ENCODE measurements around the gene TBC1D8.

Gene TBC1D8

DNA sequence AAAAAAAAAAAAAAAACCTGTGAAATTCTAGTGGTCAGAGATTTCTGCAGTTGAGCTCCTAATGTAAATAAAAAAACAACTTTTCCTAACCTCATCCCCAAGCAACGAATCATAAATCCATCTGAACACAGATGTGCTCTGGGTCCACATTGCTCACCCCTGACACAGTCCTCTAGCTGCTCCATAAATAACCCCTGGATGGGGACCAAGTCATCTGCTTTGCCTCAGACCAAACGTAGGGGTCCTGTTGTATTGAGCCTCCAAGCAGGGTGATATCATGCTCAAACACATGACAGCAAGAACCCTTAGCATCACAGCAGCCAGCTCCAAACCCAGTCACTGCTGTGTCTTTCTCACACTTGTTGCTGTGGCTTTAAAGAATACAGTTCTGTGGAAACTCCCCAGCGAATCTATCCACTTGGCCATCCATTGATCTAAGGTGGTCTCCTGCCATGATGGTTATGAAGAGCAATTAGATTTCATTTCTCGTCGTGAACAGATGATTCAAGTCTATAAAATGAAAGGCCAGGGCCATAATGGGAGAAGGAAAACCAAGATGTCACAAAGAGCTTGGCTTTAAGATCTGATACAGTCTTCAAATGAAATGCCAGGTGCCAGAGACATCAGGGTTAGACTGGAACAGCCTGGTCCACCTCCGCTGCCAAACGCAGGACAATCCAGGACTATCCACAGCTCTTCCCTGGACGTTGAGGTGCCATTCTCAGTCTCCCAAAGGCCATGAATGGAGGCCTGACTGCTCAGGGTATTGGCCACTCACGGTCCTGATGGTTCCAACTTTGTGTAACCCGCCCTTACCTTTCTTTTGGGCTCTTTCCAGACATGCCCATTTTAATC is 39.0 kb downstream of the TBC1D8 start:
- no peak for ATAC-seq (replicated peaks; ENCODE audit: extremely low read depth, poor library complexity, severe bottlenecking)
- Mint-ChIP-seq H3K4me3 (no peak overlapping the region), H3K9me3 (no peaks in the 10 kb centered on the region), H3K36me3 (ENCODE audit: insufficient read depth) (peaks cover 3% of the 10 kb centered on the region), H3K27ac (ENCODE audit: low read depth) (no peak overlapping the region), H3K4me1 (no peaks in the 10 kb centered on the region), H3K27me3 (peaks cover 19% of the 10 kb centered on the region)
- no peak for DNase-seq (ENCODE audit: low spot score in 2 of 2)

DNA sequence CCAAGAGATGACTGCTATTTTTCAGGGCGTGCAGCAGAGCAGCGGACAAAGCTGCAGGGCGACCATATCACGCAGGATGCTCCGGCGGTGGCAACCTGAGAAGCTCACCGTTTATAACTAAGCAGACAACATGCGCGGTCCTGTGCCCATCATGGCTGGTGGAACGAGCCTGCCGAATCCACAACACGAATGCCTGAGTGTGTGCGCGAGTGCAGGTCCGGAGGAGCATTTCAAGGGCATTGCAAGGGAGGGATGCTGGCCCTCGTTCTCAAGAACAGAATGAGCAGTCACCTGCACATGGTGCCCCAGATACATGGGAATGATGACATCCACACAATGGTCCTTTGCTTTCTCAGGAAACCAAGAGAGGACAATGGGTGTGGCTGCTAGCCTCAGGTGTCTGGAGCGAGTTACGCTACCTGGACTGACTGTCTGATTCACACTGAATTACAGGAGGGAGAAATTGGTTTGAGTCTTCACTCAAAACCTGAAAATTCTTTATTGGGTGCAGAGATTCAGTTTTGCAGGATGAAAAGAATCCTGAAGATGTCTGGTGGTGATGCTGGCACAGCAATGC is 39.8 kb downstream of the TBC1D8 start:
- ATAC-seq (replicated peaks; ENCODE audit: extremely low read depth, poor library complexity, severe bottlenecking) (no peak), DNase-seq (ENCODE audit: low spot score in 2 of 2) (no peak)
- Mint-ChIP-seq H3K27me3 (peaks cover 19% of the 10 kb centered on the region), H3K4me1 (no peaks in the 10 kb centered on the region), H3K9me3 (no peaks in the 10 kb centered on the region), H3K4me3 (no peak overlapping the region), H3K36me3 (ENCODE audit: insufficient read depth) (peaks cover 3% of the 10 kb centered on the region), H3K27ac (ENCODE audit: low read depth) (no peak overlapping the region)

DNA sequence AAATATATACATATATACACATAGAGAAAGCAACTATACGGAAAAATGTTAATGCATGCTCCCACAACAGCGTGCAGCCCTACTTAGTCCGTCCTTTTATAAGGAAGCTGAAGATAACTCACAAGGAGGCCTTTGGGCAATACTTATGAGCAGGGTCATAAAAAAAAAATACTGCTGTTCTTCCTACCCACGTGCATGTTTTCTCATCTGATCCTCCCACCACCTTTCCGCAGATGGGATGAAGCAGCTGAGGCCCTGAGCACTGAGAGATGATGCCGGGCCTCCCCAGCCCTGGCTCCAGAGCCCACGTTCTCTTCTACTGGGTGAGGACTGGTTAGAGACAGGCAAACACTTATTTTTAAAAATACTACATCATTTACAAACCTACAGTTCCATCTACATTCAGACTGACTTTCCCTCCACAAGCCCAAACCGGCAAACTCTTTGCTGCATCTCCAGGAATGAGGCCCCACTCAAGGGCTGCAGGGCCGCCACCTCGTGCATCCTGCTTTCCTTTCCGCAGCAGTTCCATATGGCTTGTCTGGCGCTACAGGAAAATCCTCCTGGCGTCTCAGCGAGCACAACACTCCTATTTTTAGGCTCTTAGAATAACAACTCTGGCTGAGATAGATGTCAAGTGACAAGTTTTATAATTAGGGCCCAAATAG is 41.6 kb downstream of the TBC1D8 start:
- H3K9me3 Mint-ChIP-seq = no peaks in the 10 kb centered on the region
- no peak overlapping the region for H3K4me3 Mint-ChIP-seq
- H3K4me1 Mint-ChIP-seq = no peaks in the 10 kb centered on the region
- ATAC-seq (replicated peaks; ENCODE audit: extremely low read depth, poor library complexity, severe bottlenecking) (no peak), DNase-seq (ENCODE audit: low spot score in 2 of 2) (no peak)
- no peak overlapping the region for H3K27ac Mint-ChIP-seq (ENCODE audit: low read depth)
- H3K36me3 Mint-ChIP-seq (ENCODE audit: insufficient read depth) = peaks cover 3% of the 10 kb centered on the region
- H3K27me3 Mint-ChIP-seq = peaks cover 19% of the 10 kb centered on the region

DNA sequence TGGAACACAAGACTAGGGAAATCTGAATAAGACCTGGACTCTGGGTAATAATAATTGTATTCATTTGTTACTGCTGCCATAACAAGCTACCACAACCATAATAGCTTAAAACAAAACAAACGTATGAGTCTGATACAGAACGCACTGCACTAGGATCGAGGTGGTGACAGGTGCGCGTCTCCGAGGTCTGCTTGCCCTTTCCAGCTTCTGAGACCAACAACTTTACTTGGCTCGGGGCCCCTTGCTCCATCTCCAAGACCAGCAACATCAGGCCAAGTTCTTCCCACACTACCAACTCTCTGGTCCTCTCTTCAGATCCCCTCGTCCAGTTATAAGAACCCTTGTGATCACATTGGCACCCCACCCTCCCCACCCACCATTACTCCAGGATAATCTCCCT is 42.8 kb downstream of the TBC1D8 start:
- H3K36me3 Mint-ChIP-seq (ENCODE audit: insufficient read depth) = peaks cover 3% of the 10 kb centered on the region
- no peak overlapping the region for H3K27ac Mint-ChIP-seq (ENCODE audit: low read depth)
- no peaks in the 10 kb centered on the region for H3K4me1 Mint-ChIP-seq
- ATAC-seq (replicated peaks; ENCODE audit: extremely low read depth, poor library complexity, severe bottlenecking) = no peak
- H3K4me3 Mint-ChIP-seq = no peak overlapping the region
- DNase-seq (ENCODE audit: low spot score in 2 of 2) = no peak
- H3K9me3 Mint-ChIP-seq = no peaks in the 10 kb centered on the region
- peaks cover 15% of the 10 kb centered on the region for H3K27me3 Mint-ChIP-seq

DNA sequence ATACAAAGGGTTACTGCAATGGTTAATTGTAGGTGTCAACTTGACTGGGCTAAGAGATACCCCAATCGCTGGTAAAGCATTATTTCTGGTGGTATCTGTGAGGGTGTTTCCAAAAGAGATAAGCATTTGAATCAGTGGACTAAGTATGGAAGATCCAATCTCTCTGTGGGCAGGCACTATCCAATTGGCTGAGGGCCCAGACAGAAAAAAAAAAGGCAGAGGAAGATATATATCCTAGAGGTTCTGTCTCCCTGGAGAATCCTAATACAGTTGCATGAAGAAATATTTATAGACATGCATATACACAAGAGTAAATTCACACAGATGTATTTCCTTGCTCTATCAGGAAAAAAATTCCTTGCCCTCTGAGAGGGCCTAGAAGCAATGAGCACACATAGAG is 43.9 kb downstream of the TBC1D8 start:
- Mint-ChIP-seq H3K36me3 (ENCODE audit: insufficient read depth) (peaks cover 3% of the 10 kb centered on the region), H3K27me3 (peaks cover 4% of the 10 kb centered on the region), H3K9me3 (peaks cover 9% of the 10 kb centered on the region), H3K27ac (ENCODE audit: low read depth) (no peak overlapping the region), H3K4me3 (no peak overlapping the region), H3K4me1 (no peaks in the 10 kb centered on the region)
- DNase-seq (ENCODE audit: low spot score in 2 of 2) = no peak
- ATAC-seq (replicated peaks; ENCODE audit: extremely low read depth, poor library complexity, severe bottlenecking) = no peak

DNA sequence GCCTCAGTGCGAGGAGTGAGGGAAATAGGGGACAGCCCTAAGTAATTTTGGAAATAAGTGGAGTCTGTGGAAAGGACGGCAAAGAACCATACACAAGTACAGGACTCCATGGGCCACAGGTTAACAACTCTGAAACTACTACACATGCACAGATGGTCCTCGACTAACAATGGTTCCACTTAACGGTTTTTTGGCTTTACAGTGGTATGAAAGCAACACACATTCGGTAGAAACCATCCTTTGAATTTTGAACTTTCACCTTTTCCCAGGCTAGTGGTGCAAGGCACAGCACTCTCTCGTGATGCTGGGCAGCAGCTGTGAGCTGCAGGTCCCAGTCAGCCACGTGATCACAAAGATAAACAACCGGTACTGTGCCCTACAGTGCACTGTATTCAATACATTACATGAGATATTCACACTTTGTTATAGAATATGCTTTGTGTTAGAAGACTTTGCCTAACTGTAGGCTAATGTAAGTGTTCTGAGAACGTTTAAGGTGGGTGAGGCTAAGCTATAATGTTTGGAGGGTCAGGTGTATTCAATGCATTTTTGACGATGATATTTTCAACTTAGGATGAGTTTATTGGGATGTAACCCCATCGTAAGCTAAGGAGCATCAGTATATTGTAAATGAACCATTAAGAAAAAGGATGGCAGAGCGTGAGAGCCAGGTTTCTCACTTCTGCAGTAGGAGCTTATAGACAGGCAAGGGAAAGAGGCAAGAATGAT is 44.6 kb downstream of the TBC1D8 start:
- Mint-ChIP-seq H3K27me3 (no peaks in the 10 kb centered on the region), H3K4me3 (no peak overlapping the region), H3K36me3 (ENCODE audit: insufficient read depth) (no peaks in the 10 kb centered on the region), H3K9me3 (peaks cover 10% of the 10 kb centered on the region), H3K27ac (ENCODE audit: low read depth) (no peak overlapping the region), H3K4me1 (no peaks in the 10 kb centered on the region)
- ATAC-seq (replicated peaks; ENCODE audit: extremely low read depth, poor library complexity, severe bottlenecking) = no peak
- DNase-seq (ENCODE audit: low spot score in 2 of 2) = no peak

DNA sequence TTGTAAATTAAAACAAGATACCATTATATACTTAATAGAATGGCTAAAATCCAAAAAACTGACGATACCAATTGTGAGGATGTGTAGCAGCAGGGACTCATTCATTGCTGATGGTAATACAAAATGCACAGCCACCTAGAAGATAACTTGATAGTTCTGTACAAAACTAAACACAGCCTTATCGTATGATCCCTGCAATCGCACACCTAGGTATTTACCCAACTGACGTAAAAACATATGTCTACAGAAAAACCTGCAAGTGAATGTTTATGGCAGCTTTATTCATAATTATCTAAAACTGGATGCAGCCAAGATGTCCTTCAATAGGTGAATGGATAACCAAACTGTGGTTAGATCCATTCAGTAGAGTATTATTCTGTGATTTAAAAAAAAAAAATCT is 45.5 kb downstream of the TBC1D8 start:
- no peak overlapping the region for H3K27ac Mint-ChIP-seq (ENCODE audit: low read depth)
- H3K4me1 Mint-ChIP-seq = no peaks in the 10 kb centered on the region
- peaks cover 7% of the 10 kb centered on the region for H3K27me3 Mint-ChIP-seq
- H3K4me3 Mint-ChIP-seq = no peak overlapping the region
- peaks cover 14% of the 10 kb centered on the region for H3K9me3 Mint-ChIP-seq
- no peak for ATAC-seq (replicated peaks; ENCODE audit: extremely low read depth, poor library complexity, severe bottlenecking)
- no peak for DNase-seq (ENCODE audit: low spot score in 2 of 2)
- H3K36me3 Mint-ChIP-seq (ENCODE audit: insufficient read depth) = no peaks in the 10 kb centered on the region

DNA sequence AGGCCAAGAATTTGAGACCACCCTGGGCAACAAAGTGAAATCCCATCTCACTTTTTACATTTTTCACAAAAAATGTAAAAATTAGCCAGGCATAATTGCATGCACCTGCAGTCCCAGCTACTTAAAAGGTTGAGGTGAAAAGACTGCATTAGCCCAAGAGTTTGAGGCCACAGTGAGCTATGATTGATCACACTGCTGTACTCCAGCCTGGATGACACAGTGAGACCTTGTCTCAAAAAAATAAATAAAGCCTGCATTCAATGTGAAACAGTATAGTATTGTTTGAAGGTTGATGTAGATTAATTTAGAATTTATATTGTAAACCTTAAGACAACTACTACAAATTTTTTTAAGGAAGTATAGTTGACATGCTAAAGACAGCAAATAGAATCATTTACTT is 53.5 kb downstream of the TBC1D8 start:
- Mint-ChIP-seq H3K4me3 (no peak overlapping the region), H3K27me3 (peaks cover 74% of the 10 kb centered on the region), H3K36me3 (ENCODE audit: insufficient read depth) (no peaks in the 10 kb centered on the region), H3K9me3 (peaks cover 13% of the 10 kb centered on the region), H3K4me1 (no peaks in the 10 kb centered on the region), H3K27ac (ENCODE audit: low read depth) (no peak overlapping the region)
- no peak for DNase-seq (ENCODE audit: low spot score in 2 of 2)
- ATAC-seq (replicated peaks; ENCODE audit: extremely low read depth, poor library complexity, severe bottlenecking) = no peak

DNA sequence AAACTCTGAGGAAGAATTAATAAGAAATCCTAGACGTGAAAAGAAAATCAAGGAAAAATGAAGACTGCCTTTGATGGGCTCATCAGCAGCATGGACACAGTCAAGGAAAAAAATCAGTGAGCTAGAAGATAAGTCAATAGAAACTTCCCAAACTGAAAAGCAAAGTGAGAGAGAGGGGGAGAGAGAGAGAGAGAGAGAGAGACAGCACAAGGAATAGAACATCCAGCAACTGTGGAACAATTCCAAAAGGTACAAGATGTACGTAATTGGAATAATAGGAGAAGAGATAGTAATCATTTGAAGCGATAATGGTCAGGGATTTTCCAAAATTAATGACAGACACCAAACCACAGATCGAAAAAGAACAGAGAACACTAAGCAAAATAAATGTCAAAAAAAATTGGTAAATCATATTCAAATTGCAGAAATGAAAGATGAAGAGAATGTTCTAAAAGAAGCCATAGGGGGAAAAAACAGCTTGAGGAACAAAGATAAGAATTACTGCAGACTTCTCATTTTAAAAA is 54.5 kb downstream of the TBC1D8 start:
- no peak for ATAC-seq (replicated peaks; ENCODE audit: extremely low read depth, poor library complexity, severe bottlenecking)

DNA sequence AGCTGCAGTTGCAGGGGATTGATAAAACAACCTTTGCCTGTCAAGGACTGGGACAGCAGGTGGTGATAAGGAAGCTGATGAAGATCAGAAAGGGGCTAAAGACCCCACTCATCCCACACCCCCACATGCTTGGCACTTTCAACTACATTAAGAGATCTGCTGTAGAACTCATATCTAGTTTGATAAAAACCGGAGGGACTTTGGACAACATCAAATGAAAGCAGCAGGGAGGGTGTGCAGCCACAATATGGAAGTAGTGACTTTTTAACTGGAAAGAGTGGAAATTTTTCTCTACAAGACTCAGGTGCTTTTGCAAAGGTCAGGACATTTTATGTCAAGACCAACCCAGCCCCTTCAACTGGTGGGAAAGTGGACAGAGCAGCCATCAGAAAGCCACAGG is 56.8 kb downstream of the TBC1D8 start:
- no peaks in the 10 kb centered on the region for H3K4me1 Mint-ChIP-seq

More for the DNA sequence above, 54.5 kb downstream of the TBC1D8 start:
- H3K36me3 Mint-ChIP-seq (ENCODE audit: insufficient read depth) = no peaks in the 10 kb centered on the region
- no peak overlapping the region for H3K4me3 Mint-ChIP-seq
- H3K9me3 Mint-ChIP-seq = peaks cover 8% of the 10 kb centered on the region
- peaks cover 75% of the 10 kb centered on the region for H3K27me3 Mint-ChIP-seq
- no peak for DNase-seq (ENCODE audit: low spot score in 2 of 2)
- H3K4me1 Mint-ChIP-seq = no peaks in the 10 kb centered on the region
- no peak overlapping the region for H3K27ac Mint-ChIP-seq (ENCODE audit: low read depth)

DNA sequence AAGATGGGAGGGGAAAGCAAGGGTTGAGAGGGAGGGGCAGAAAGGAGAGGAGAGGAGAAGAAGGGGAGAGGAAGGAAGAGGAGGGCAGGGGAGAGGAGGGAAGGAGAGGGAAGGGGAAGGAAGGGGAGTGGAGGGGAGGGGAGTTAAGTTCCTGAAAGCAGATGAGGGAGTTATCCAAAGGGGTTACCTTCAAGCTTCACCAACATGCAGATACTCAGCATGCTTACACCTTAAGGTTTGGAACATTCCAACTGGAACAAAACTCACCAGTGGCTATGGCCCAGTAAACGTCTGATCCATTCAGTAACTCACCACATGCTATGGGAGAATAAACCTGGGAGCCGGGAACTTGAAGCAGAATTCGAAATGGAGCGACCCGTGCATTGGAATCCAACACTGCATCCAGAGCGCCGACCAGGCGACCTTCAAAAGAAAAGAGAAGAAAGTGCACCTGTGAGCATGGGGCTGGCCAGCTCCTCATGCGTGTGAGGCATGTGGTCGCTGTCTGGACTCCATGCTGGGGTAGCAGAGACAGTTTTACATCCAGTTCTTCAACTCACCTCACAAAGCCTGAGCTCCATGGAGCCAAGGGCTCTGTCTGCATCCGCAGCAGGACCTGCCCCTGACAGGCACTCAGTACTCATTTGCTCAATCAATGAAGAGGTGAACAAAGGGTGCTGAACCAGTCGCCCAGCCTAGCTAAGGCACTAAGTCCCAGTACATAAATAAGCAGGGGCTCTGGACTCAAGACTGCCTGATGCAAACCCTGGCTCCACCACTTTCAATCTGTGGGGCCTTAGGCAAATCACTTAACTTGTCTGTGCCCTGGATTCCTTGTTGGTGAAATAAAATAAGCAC is 61.0 kb downstream of the TBC1D8 start:
- Mint-ChIP-seq H3K4me1 (no peaks in the 10 kb centered on the region), H3K27me3 (peaks cover 33% of the 10 kb centered on the region), H3K4me3 (no peak overlapping the region), H3K36me3 (ENCODE audit: insufficient read depth) (peaks cover 1% of the 10 kb centered on the region), H3K27ac (ENCODE audit: low read depth) (no peak overlapping the region), H3K9me3 (no peaks in the 10 kb centered on the region)
- ATAC-seq (replicated peaks; ENCODE audit: extremely low read depth, poor library complexity, severe bottlenecking) (no peak), DNase-seq (ENCODE audit: low spot score in 2 of 2) (no peak)

More for the DNA sequence above, 56.8 kb downstream of the TBC1D8 start:
- H3K4me3 Mint-ChIP-seq = no peak overlapping the region
- ATAC-seq (replicated peaks; ENCODE audit: extremely low read depth, poor library complexity, severe bottlenecking) (no peak), DNase-seq (ENCODE audit: low spot score in 2 of 2) (no peak)
- H3K27me3 Mint-ChIP-seq = peaks cover 55% of the 10 kb centered on the region
- no peak overlapping the region for H3K27ac Mint-ChIP-seq (ENCODE audit: low read depth)
- H3K9me3 Mint-ChIP-seq = no peaks in the 10 kb centered on the region
- peaks cover under 1% of the 10 kb centered on the region for H3K36me3 Mint-ChIP-seq (ENCODE audit: insufficient read depth)

DNA sequence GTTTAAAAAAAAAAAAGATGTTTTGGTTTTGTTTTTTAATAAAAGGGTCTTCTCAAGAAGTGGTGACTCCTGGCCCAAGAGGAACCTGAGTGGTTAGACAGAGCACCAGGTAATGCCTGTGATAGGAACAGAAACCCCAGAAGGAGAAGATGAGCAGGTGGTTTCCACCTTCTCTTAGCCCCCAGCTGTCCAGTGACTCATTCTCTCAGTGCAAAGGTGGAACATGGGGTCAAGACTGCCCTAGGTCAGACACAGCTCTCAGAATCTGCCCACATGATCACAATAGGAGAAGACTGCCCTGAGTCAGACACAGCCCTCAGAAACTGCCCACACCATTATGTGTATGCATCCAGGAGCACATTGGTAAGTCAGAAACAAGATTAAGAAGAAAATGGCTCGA is 61.8 kb downstream of the TBC1D8 start:
- Mint-ChIP-seq H3K4me1 (no peaks in the 10 kb centered on the region), H3K27ac (ENCODE audit: low read depth) (no peak overlapping the region), H3K36me3 (ENCODE audit: insufficient read depth) (peaks cover 1% of the 10 kb centered on the region), H3K9me3 (no peaks in the 10 kb centered on the region), H3K4me3 (no peak overlapping the region), H3K27me3 (peaks cover 25% of the 10 kb centered on the region)
- DNase-seq (ENCODE audit: low spot score in 2 of 2) = no peak
- no peak for ATAC-seq (replicated peaks; ENCODE audit: extremely low read depth, poor library complexity, severe bottlenecking)

Data from central memory CD8-positive, alpha-beta T cell (primary cell).